AG09309 (cell line): ENCODE measurements around the gene ZC3H10.
"Not testable (repeated sequence)": the region's sequence is repeated elsewhere in the genome, so short reads cannot be mapped to it uniquely, and the experiment has no call there.

Source experiments
- DNase-seq: peaks from one replicate; pipeline ENCODE4 v3.0.0-alpha.2; 2010; ENCODE audit warnings: low read depth
- H3K4me3 ChIP-seq: 2 replicates; pipeline ENCODE4 v1.5.1; 2011; ENCODE audit warnings: mild to moderate bottlenecking, low read depth, low read length, moderate library complexity; ENCODE audit not compliant: control insufficient read depth
- CTCF ChIP-seq: IDR thresholded peaks from 2 replicates; pipeline ENCODE4 v1.5.1; 2011; ENCODE audit warnings: mild to moderate bottlenecking, low read depth, low read length, inconsistent platforms; ENCODE audit not compliant: insufficient read depth, control insufficient read depth; ENCODE audit errors: missing control alignments

The ZC3H10 gene

GRCh38 chr12:56154818-56155217, 36.8 kb downstream of the ZC3H10 start:
- no peak overlapping the region for H3K4me3 ChIP-seq
- no peak for DNase-seq
- no peak for TF ChIP-seq CTCF

GRCh38 chr12:56155256-56155845, 37.3 kb downstream of the ZC3H10 start:
- no peak for DNase-seq
- no peak overlapping the region for H3K4me3 ChIP-seq
- TF ChIP-seq CTCF = no peak

GRCh38 chr12:56156464-56157200, 38.6 kb downstream of the ZC3H10 start:
- not testable (repeated sequence) for DNase-seq
- H3K4me3 ChIP-seq = peak overlapping the region; percentile 62; the same call in 1 of the 2 replicates

- DNase-seq = peak; percentile 46
- peak; percentile 70 for TF ChIP-seq CTCF
- H3K4me3 ChIP-seq = peak overlapping the region; percentile 62
These were observed 39.3 kb downstream of the ZC3H10 start for GRCh38 chr12:56157201-56158028.

- no peak for TF ChIP-seq CTCF
- peak; percentile 95 for DNase-seq
- H3K4me3 ChIP-seq = peak within 1 kb of the TSS; percentile 62
These were observed 40.2 kb downstream of the ZC3H10 start, which contains the start of gene MYL6 for GRCh38 chr12:56158029-56158925. Gene MYL6 (plus strand): TSS chr12:56158359. CDS start chr12:56158402, 43 bp downstream.

GRCh38 chr12:56158926-56159461, 40.9 kb downstream of the ZC3H10 start:
- no peak for TF ChIP-seq CTCF
- peak; percentile 25 for DNase-seq
- H3K4me3 ChIP-seq = peak overlapping the region; percentile 62
